Pancreas (tissue), 10 donors: ENCODE data around the gene RNF31. TPM values are rescaled to one million over a fixed set of nuclear protein-coding genes. Genes with fewer than 3 reads are reported as not detected.

ENCODE experiments used
- ATAC-seq, 4 donors: fragments of 200-7000 bp; cut with Tn5 transposase; one replicate each; pipeline versions ENCODE4 v1.8.0 to v1.9.1; 2020; ENCODE audit warnings: mild to moderate bottlenecking in 4 of 4, moderate library complexity in 4 of 4
- DNase-seq, 6 donors: peaks; one replicate each; pipeline ENCODE4 v3.0.0-alpha.2; 2020
- FAIRE-seq: peaks from 2 replicates; lab custom pipeline; 2012; peaks lifted over from hg19 to GRCh38; lab: Jason Lieb, UNC
- H3K27ac ChIP-seq, 4 donors: fragments of 200-600 bp; sonication (generic); 1 replicate in 3 of 4; 2 replicates in 1 of 4; pipeline versions ENCODE4 v1.5.0 to v1.8.0; 2020
- H3K27me3 ChIP-seq, 4 donors: fragments of 200-600 bp; one replicate each; pipeline ENCODE4 v1.8.0; 2021
- H3K36me3 ChIP-seq, 3 donors: fragments of 200-600 bp; sonication (generic) in 1 of 3; one replicate each; pipeline versions ENCODE4 v1.5.0 to v1.8.0; 2020 to 2021
- H3K4me1 ChIP-seq, 3 donors: fragments of 200-600 bp; one replicate each; pipeline ENCODE4 v1.8.0; 2021
- H3K4me3 ChIP-seq, 4 donors: fragments of 200-600 bp; sonication (generic) in 2 of 4; one replicate each; pipeline versions ENCODE4 v1.5.0 to v1.8.0; 2020 to 2021
- H3K9me3 ChIP-seq, 4 donors: fragments of 200-600 bp; one replicate each; pipeline ENCODE4 v1.8.0; 2021
- CTCF ChIP-seq, 4 donors: fragments of 200-600 bp; sonication (generic) in 3 of 4; IDR thresholded peaks; one replicate each; pipeline versions ENCODE4 v1.5.0 to v1.8.0; 2021; ENCODE audit warnings: antibody characterized with exemption in 4 of 4
- WGBS, 2 donors: extraction: QIAGEN DNeasy Blood & Tissue Kit; methylation state at CpG; one replicate each; pipeline ENCODE4 v1.1.7; 2013; 5-methylcytosine and 5-hydroxymethylcytosine counted together
- intact Hi-C, 3 donors: fragments of 100-400 bp; cut with DNase I; formaldehyde crosslinking; loops; one replicate each; pipeline versions ENCODE4 v1.11.1 to v1.14.2; 2022
- polyA plus RNA-seq, 2 donors: library from polyadenylated mRNA; stranded (reverse); fragments of 200-250 nt; gene quantifications; one replicate each; pipeline ENCODE4 v1.2.3, GENCODE V29; 2013
- total RNA-seq, 6 donors: library from RNA; stranded (reverse); fragmentation: NEBNext Ultra II Directional in 4 of 6; extraction: Animal tissue kit (Norgen Biotek cat#: 25700) in 4 of 6; gene quantifications; one replicate each; pipeline versions ENCODE4 v1.2.1 to v1.2.4, GENCODE V29; 2021 to 2023
- donor health status: healthy with polysubstance abuse.
- donor health status: DM: no; HTN: no; CAD: no; lungs with moderate emphysema.
- donor health status: DM: no; HTN: no; CAD: no.
- donor health status: control.
- donor health status: control.
- donor health status: Bipolar disorder and iron deficiency.
- donor health status: DM: yes; HTN: yes; CAD: no.
- donor health status: DM: no; HTN: no; CAD: no.
- donor health status: DM: no; HTN: no; CAD: no.
- donor health status: DM: yes; HTN: yes; CAD: no.

Gene RNF31
- total and polyA plus RNA-seq, 8 donors = 25.8 to 169 (median 40.4) TPM

GRCh38 chr14:24179294-24179960 is 32.1 kb downstream of the RNF31 start:
- 85 to 89% methylated on average over 14 of the region's 14 CpGs for WGBS, 2 donors
- no peak for FAIRE-seq

GRCh38 chr14:24179961-24180796 is 32.9 kb downstream of the RNF31 start:
- Histone ChIP-seq H3K27me3 (no peaks in the 10 kb centered on the region), H3K36me3 (peaks cover 3 to 57% (median 43%) of the 10 kb centered on the region in 3 donors), H3K9me3 (no peaks in the 10 kb centered on the region), H3K4me1 (no peaks in the 10 kb centered on the region), H3K4me3 (no peak overlapping the region), H3K27ac (peak overlapping the region in 1 of 4 donors; percentile 63)
- 76 to 77% methylated on average over 18 of the region's 18 CpGs for WGBS, 2 donors
- intact Hi-C loops = no loop called here
- FAIRE-seq (no peak), ATAC-seq (peak in 3 of 4 donors; percentile 34 to 69 (median 51)), DNase-seq (peak in 1 of 6 donors; percentile 49)
- no peak for TF ChIP-seq CTCF (IDR thresholded peaks at IDR 0.05)

More at GRCh38 chr14:24179294-24179960, 32.1 kb downstream of the RNF31 start:
- peak overlapping the region in 1 of 4 donors; percentile 50 for H3K27ac ChIP-seq
- no peaks in the 10 kb centered on the region for H3K27me3 ChIP-seq
- no peaks in the 10 kb centered on the region for H3K9me3 ChIP-seq
- peaks cover under 1 to 53% (median 37%) of the 10 kb centered on the region in 3 donors for H3K36me3 ChIP-seq
- intact Hi-C loops = no loop called here
- TF ChIP-seq CTCF (IDR thresholded peaks at IDR 0.05) = no peak
- DNase-seq (peak in 1 of 6 donors; percentile 50), ATAC-seq (peak in 3 of 4 donors; percentile 5 to 19 (median 11))
- no peak overlapping the region for H3K4me3 ChIP-seq
- no peaks in the 10 kb centered on the region for H3K4me1 ChIP-seq

GRCh38 chr14:24181371-24182077 is 34.2 kb downstream of the RNF31 start:
- no peak for TF ChIP-seq CTCF (IDR thresholded peaks at IDR 0.05)
- H3K9me3 ChIP-seq = no peaks in the 10 kb centered on the region
- no peak for ATAC-seq
- H3K27me3 ChIP-seq = no peaks in the 10 kb centered on the region
- peaks cover 3 to 65% (median 50%) of the 10 kb centered on the region in 3 donors for H3K36me3 ChIP-seq
- intact Hi-C loops = no loop called here
- no peaks in the 10 kb centered on the region for H3K4me1 ChIP-seq
- DNase-seq = peak in 1 of 6 donors; percentile 56
- no peak overlapping the region for H3K27ac ChIP-seq
- no peak for FAIRE-seq
- H3K4me3 ChIP-seq = no peak overlapping the region
- 86 to 87% methylated on average over 19 of the region's 19 CpGs for WGBS, 2 donors

GRCh38 chr14:24182110-24182882 is 35.0 kb downstream of the RNF31 start:
- TF ChIP-seq CTCF (IDR thresholded peaks at IDR 0.05) = no peak
- peaks cover 0 to under 1% (median under 1%) of the 10 kb centered on the region in 3 donors for H3K4me1 ChIP-seq
- no peak for FAIRE-seq
- peak in 1 of 6 donors; percentile 40 for DNase-seq
- peaks cover 3 to 65% (median 44%) of the 10 kb centered on the region in 3 donors for H3K36me3 ChIP-seq
- H3K4me3 ChIP-seq = no peak overlapping the region
- 87 to 92% methylated on average over 14 of the region's 14 CpGs for WGBS, 2 donors
- no peak overlapping the region for H3K27ac ChIP-seq
- H3K27me3 ChIP-seq = no peaks in the 10 kb centered on the region
- H3K9me3 ChIP-seq = no peaks in the 10 kb centered on the region
- intact Hi-C loops = no loop called here
- no peak for ATAC-seq
